ENCODE measurements around the gene PDLIM3. TPM values are rescaled to one million over a fixed set of nuclear protein-coding genes. Genes with fewer than 3 reads are reported as not detected.
A peak's percentile ranks its signal among the peaks of the same experiment; 100 is the strongest.
"Not testable (repeated sequence)": the region's sequence is repeated elsewhere in the genome, so short reads cannot be mapped to it uniquely, and the experiment has no call there.

PDLIM3 gene
- total and polyA plus RNA-seq, 2 experiments from 2014 or later: 23.6 to 35.2 TPM

- peak overlapping the region; percentile 83 for H3K4me3 ChIP-seq
- no peaks in the 10 kb centered on the region for H3K9me3 ChIP-seq (ENCODE audit: low read depth)
- no peak for DNase-seq (ENCODE audit: low read depth in 1 of 2, low spot score in 1 of 2)
- peaks cover 21% of the 10 kb centered on the region for H3K27me3 ChIP-seq
- TF ChIP-seq CTCF (IDR thresholded peaks at IDR 0.05; ENCODE audit: low read depth, low read length): no peak
- H3K36me3 ChIP-seq: no peaks in the 10 kb centered on the region
- no peak overlapping the region for H3K27ac ChIP-seq
- no peaks in the 10 kb centered on the region for H3K4me1 ChIP-seq (ENCODE audit: low read depth)
These were observed 504 bp upstream of the PDLIM3 start for GRCh38 chr4:185535612-185536410.

GRCh38 chr4:185534511-185534865 is 819 bp downstream of the PDLIM3 start:
- no peak for TF ChIP-seq CTCF (IDR thresholded peaks at IDR 0.05; ENCODE audit: low read depth, low read length)
- Histone ChIP-seq H3K4me1 (ENCODE audit: low read depth) (no peaks in the 10 kb centered on the region), H3K4me3 (peak overlapping the region; percentile 83), H3K27ac (no peak overlapping the region), H3K9me3 (ENCODE audit: low read depth) (no peaks in the 10 kb centered on the region), H3K27me3 (peaks cover 21% of the 10 kb centered on the region), H3K36me3 (no peaks in the 10 kb centered on the region)
- peak; percentile 56 to 74 for DNase-seq (ENCODE audit: low read depth in 1 of 2, low spot score in 1 of 2)

- Histone ChIP-seq H3K9me3 (ENCODE audit: low read depth) (no peaks in the 10 kb centered on the region), H3K36me3 (no peaks in the 10 kb centered on the region), H3K4me3 (no peak overlapping the region), H3K4me1 (ENCODE audit: low read depth) (no peaks in the 10 kb centered on the region), H3K27ac (no peak overlapping the region), H3K27me3 (peaks cover 20% of the 10 kb centered on the region)
- no peak for TF ChIP-seq CTCF (IDR thresholded peaks at IDR 0.05; ENCODE audit: low read depth, low read length)
- peak in 1 of 2 donors; percentile 37 for DNase-seq (ENCODE audit: low read depth in 1 of 2, low spot score in 1 of 2)
These were observed 2.4 kb downstream of the PDLIM3 start for GRCh38 chr4:185532795-185533324.

DNA sequence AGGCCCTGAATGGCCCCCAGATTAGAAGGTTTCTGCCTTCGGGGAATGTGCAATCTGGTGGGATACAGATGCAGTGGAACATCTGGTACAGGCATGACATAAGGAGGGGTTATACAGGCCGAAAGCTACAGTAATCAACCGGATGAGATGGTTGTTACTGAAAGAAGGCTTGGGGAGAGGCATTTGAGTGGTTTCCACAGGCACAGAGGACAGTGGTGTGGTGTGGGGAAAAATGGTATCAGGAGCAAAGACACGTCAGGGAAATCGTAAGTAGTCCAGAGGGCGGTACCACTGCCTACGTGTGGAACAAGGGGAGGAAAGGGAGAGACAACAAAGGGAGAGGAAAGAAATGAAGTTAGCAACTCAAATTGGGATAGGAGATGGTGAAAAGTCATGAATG is 3.0 kb downstream of the PDLIM3 start:
- peaks cover 17% of the 10 kb centered on the region for H3K27me3 ChIP-seq
- no peaks in the 10 kb centered on the region for H3K4me1 ChIP-seq (ENCODE audit: low read depth)
- DNase-seq (ENCODE audit: low read depth in 1 of 2, low spot score in 1 of 2): peak in 1 of 2 donors; percentile 89
- H3K9me3 ChIP-seq (ENCODE audit: low read depth): no peaks in the 10 kb centered on the region
- H3K27ac ChIP-seq: no peak overlapping the region
- no peak for TF ChIP-seq CTCF (IDR thresholded peaks at IDR 0.05; ENCODE audit: low read depth, low read length)
- no peaks in the 10 kb centered on the region for H3K36me3 ChIP-seq
- no peak overlapping the region for H3K4me3 ChIP-seq

DNA sequence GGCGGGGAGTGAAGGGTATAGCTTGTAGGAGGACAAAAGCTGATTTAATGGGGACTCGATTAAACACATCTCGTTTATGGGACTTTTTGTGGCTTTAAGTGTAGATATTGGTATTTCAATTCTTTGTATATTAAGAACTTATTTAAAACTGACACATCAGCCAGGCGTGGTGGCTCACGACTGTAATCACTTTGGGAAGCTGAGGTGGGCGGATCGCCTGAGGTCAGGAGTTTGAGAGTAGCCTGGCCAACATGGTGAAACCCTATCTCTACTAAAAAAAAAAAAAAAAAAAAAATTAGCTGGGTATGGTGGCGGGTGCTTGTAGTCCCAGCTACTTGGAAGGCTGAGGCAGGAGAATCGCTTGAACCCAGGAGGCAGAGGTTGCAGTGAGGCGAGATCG is 3.7 kb downstream of the PDLIM3 start:
- H3K9me3 ChIP-seq (ENCODE audit: low read depth); DNase-seq (ENCODE audit: low read depth in 1 of 2, low spot score in 1 of 2); H3K4me1 ChIP-seq (ENCODE audit: low read depth); H3K4me3 ChIP-seq; H3K36me3 ChIP-seq; H3K27ac ChIP-seq: not testable (repeated sequence)
- H3K27me3 ChIP-seq: peaks cover 17% of the 10 kb centered on the region

DNA sequence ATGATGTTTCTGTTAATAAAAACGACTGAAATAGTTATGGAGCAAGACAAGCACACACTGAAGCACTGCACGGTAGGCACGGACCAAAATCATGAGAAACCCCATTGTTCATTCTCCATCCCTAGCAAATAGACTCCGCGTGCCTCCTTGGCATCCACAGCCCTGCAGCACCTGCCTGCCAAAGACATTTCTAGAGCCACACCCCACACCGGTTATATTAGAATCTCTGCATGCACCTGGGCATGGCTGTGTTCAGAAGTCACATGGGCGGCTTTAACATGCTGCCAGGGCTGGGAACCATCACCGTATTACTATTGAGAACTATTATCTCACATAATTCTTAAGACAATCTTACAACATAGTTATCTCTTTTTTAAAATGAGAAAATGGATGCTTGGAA is 5.9 kb downstream of the PDLIM3 start:
- Histone ChIP-seq H3K4me3 (no peak overlapping the region), H3K9me3 (ENCODE audit: low read depth) (no peaks in the 10 kb centered on the region), H3K4me1 (ENCODE audit: low read depth) (peaks cover 6% of the 10 kb centered on the region), H3K36me3 (no peaks in the 10 kb centered on the region), H3K27ac (no peak overlapping the region), H3K27me3 (peaks cover 9% of the 10 kb centered on the region)
- DNase-seq (ENCODE audit: low read depth in 1 of 2, low spot score in 1 of 2): no peak
- no peak for TF ChIP-seq CTCF (IDR thresholded peaks at IDR 0.05; ENCODE audit: low read depth, low read length)
